DND-41 (cell line): Measurements from ENCODE around the gene PHLPP1.

Source experiments
- EZH2 ChIP-seq: IDR thresholded peaks from 3 replicates; pipeline ENCODE4 v1.6.1; 2012; ENCODE audit warnings: borderline replicate concordance, low read depth, mild to moderate bottlenecking, moderate library complexity, low read length, inconsistent platforms; ENCODE audit not compliant: severe bottlenecking
- TF ChIP-seq, protein P1 (sequence below): IDR thresholded peaks from 2 replicates; pipeline ENCODE4 v1.5.1; 2012; ENCODE audit warnings: borderline replicate concordance, low read length, moderate library complexity, mild to moderate bottlenecking; ENCODE audit not compliant: poor library complexity, severe bottlenecking; ENCODE audit errors: extremely low read depth

DNA sequence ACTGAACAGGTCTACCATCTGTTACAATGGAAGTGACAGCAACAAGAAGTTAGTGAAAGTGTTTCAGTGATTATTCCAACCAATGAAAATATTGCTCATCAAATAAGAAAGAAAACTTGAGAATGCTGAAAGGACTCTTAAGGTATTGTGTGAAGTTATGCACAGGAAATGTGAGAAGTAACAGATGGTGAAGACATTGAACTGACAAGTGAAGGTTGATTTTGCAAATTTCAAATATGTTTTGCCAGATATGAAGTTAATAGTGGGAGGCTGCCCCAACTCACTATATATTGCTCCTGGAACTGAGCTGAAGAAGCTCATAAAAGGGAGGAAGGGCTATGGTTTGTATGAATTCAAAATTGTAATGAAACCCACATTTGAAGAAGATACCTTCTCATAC, 97.5 kb downstream of the PHLPP1 start:
- TF ChIP-seq, protein P1, sequence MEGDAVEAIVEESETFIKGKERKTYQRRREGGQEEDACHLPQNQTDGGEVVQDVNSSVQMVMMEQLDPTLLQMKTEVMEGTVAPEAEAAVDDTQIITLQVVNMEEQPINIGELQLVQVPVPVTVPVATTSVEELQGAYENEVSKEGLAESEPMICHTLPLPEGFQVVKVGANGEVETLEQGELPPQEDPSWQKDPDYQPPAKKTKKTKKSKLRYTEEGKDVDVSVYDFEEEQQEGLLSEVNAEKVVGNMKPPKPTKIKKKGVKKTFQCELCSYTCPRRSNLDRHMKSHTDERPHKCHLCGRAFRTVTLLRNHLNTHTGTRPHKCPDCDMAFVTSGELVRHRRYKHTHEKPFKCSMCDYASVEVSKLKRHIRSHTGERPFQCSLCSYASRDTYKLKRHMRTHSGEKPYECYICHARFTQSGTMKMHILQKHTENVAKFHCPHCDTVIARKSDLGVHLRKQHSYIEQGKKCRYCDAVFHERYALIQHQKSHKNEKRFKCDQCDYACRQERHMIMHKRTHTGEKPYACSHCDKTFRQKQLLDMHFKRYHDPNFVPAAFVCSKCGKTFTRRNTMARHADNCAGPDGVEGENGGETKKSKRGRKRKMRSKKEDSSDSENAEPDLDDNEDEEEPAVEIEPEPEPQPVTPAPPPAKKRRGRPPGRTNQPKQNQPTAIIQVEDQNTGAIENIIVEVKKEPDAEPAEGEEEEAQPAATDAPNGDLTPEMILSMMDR = no peak
- no peak for TF ChIP-seq EZH2
